ENCODE data around the gene SPIN4.
"Not testable (repeated sequence)": the region's sequence is repeated elsewhere in the genome, so short reads cannot be mapped to it uniquely, and the experiment has no call there.

Gene SPIN4

DNA sequence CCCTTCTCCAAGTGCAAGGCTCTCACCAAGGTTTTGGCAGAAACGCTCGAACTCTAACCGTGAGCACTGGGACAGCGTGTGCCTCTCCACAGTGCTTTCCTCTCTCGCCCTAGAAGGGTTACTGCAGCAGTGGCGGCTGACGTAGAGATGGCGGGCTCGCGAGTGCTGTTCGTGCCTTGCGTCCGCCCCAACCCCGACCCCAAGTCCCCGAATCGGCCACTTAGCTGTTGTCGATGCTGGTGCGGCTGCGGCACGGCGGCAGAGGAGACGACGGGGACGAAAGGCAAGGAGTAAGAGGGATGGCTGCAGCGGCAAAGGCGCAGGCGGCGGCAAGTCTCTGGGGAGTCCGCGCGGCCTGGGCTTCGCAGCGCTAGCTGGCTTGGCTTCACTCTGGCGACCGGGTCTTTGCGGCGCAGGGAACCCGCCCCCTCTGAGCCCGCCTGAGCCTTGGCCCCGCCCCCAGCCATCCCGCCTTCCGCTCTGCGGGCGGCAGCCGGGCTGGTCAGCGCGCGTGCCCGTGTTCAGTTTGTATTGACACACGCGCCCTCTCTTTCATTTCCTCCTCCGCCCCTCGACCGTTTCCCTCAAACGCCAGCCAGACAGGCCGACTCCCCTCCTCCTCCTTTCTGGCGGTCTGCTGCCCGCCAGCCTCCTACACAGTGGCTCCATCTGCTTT lies at the start of gene SPIN4:
Gene SPIN4 (minus strand): TSS at position 392 of the 676 bp plus-strand sequence. CDS start 513 bp downstream, outside the sequence.
- FAIRE-seq: no peak

GRCh38 chrX:63400340-63400739 lies 49.2 kb upstream of the SPIN4 start:
- no peak for FAIRE-seq

DNA sequence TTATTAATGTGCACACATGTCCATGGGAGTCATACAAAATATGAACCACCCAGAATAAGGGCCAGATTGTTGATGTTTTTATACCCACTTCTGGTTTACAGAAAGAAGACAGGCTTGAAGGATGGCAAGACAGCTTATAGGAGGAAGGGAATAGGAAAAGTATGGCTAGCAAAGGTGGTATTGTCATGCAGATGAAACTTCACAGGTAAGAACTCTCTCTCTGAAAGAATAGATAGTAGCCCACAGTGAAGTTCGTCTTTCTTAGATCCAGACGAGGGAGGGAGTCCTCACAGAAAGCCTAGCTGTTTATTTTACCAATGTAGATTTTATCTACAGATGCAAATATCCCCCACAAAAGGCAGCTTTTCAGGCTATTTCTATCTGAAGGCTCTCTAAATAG lies 43.7 kb upstream of the SPIN4 start:
- FAIRE-seq: no peak

DNA sequence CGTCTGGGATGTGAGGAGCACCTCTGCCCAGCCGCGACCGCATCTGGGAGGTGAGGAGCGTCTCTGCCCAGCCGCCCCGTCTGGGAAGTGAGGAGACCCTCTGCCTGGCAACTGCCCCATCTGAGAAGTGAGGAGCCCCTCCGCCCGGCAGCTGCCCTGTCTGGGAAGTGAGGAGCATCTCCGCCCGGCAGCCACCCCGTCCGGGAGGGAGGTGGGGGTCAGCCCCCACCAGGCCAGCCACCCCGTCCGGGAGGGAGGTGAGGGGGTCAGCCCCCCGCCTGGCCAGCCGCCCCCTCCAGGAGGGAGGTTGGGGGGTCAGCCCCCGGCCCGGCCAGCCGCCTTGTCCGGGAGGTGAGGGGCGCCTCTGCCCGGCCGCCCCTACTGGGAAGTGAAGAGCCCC lies 42.0 kb upstream of the SPIN4 start:
- FAIRE-seq: not testable (repeated sequence)

- no peak for FAIRE-seq
These were observed 36.3 kb upstream of the SPIN4 start for GRCh38 chrX:63387411-63387810.

GRCh38 chrX:63384263-63384662 lies 33.1 kb upstream of the SPIN4 start:
- FAIRE-seq: not testable (repeated sequence)

- not testable (repeated sequence) for FAIRE-seq
These were observed 21.9 kb upstream of the SPIN4 start for GRCh38 chrX:63373012-63373411.

GRCh38 chrX:63367699-63368098 lies 16.6 kb upstream of the SPIN4 start:
- FAIRE-seq: not testable (repeated sequence)

GRCh38 chrX:63363788-63364187 lies 12.7 kb upstream of the SPIN4 start:
- no peak for FAIRE-seq

- FAIRE-seq: no peak
These were observed 10.4 kb upstream of the SPIN4 start for GRCh38 chrX:63361494-63361893.

GRCh38 chrX:63354484-63354883 lies 3.4 kb upstream of the SPIN4 start:
- no peak for FAIRE-seq

- FAIRE-seq: no peak
These were observed 661 bp downstream of the SPIN4 start for GRCh38 chrX:63350465-63350877.

GRCh38 chrX:63349307-63349706 lies 1.8 kb downstream of the SPIN4 start:
- FAIRE-seq: no peak

GRCh38 chrX:63330681-63331080 lies 20.5 kb downstream of the SPIN4 start:
- FAIRE-seq: no peak

GRCh38 chrX:63327788-63328187 lies 23.3 kb downstream of the SPIN4 start:
- FAIRE-seq: no peak

GRCh38 chrX:63299596-63299995 lies 51.5 kb downstream of the SPIN4 start:
- no peak for FAIRE-seq
